SU-DHL-6 (cell line): ENCODE measurements around the gene ATP2B2.

ENCODE experiments used
- H2AFZ ChIP-seq: fragments of 200-600 bp; sonication (generic); 2 replicates; pipeline ENCODE4 v1.6.1; 2014; ENCODE audit warnings: low read depth, mild to moderate bottlenecking, moderate library complexity, mixed read lengths, antibody characterized with exemption, low read length; ENCODE audit not compliant: severe bottlenecking
- H3F3A ChIP-seq: fragments of 200-600 bp; shearing (Covaris generic); 2 replicates; pipeline ENCODE4 v1.6.0; 2016; ENCODE audit warnings: antibody characterized with exemption, mild to moderate bottlenecking; ENCODE audit not compliant: insufficient read depth
- H3K27ac ChIP-seq: fragments of 200-600 bp; sonication (generic); 2 replicates; pipeline ENCODE4 v1.5.1; 2016; ENCODE audit warnings: low read depth, mild to moderate bottlenecking, low read length, moderate library complexity, mixed read lengths
- H3K27me3 ChIP-seq: fragments of 200-600 bp; sonication (generic), shearing (Covaris generic); 2 replicates; pipeline ENCODE4 v1.6.0; 2014; ENCODE audit warnings: mild to moderate bottlenecking, low read length
- H3K36me3 ChIP-seq: fragments of 200-600 bp; sonication (generic); 2 replicates; pipeline ENCODE4 v1.6.1; 2014; ENCODE audit warnings: mild to moderate bottlenecking, low read length, mixed read lengths
- H3K4me2 ChIP-seq: fragments of 300-600, 200-600 bp; shearing (Covaris generic), sonication (generic); 2 replicates; pipeline ENCODE4 v1.6.0; 2014; ENCODE audit warnings: low read length, low read depth, mild to moderate bottlenecking; ENCODE audit not compliant: poor library complexity, severe bottlenecking
- H3K4me3 ChIP-seq: fragments of 200-600 bp; sonication (generic); 2 replicates; pipeline ENCODE4 v1.5.1; 2014; ENCODE audit warnings: antibody characterized with exemption, low read length, mild to moderate bottlenecking, mixed read lengths; ENCODE audit not compliant: insufficient read depth, poor library complexity, severe bottlenecking
- H3K79me2 ChIP-seq: fragments of 200-600 bp; sonication (generic); 2 replicates; pipeline ENCODE4 v1.6.1; 2014; ENCODE audit warnings: mild to moderate bottlenecking, low read length, moderate library complexity; ENCODE audit not compliant: insufficient read depth
- H3K9ac ChIP-seq: fragments of 200-600 bp; sonication (generic); 2 replicates; pipeline ENCODE4 v1.7.0; 2014; ENCODE audit warnings: mild to moderate bottlenecking, low read length
- H3K9me2 ChIP-seq: fragments of 200-600 bp; sonication (generic); replicated peaks from 2 replicates; pipeline ENCODE4 v1.6.1; 2014; ENCODE audit warnings: low read length; ENCODE audit not compliant: insufficient read depth
- H3K9me3 ChIP-seq: fragments of 200-600 bp; sonication (generic); 2 replicates; pipeline ENCODE4 v1.6.1; 2014; ENCODE audit warnings: low read length, mixed read lengths; ENCODE audit not compliant: insufficient read depth
- H4K20me1 ChIP-seq: fragments of 200-600 bp; sonication (generic); 2 replicates; pipeline ENCODE4 v1.6.1; 2014; ENCODE audit warnings: low read depth, mild to moderate bottlenecking, antibody characterized with exemption, low read length, moderate library complexity, mixed read lengths
- CTCF ChIP-seq: fragments of 200-600 bp; sonication (generic); IDR thresholded peaks from one replicate; pipeline ENCODE4 v1.5.1; 2017; ENCODE audit warnings: antibody characterized with exemption, mild to moderate bottlenecking, low read length, moderate library complexity; ENCODE audit not compliant: insufficient read depth, poor library complexity, severe bottlenecking
- EZH2phosphoT487 ChIP-seq: fragments of 200-600 bp; sonication (generic), shearing (Covaris generic); conservative IDR thresholded peaks from 2 replicates; pipeline ENCODE4 v1.6.1; 2018; ENCODE audit warnings: mild to moderate bottlenecking, antibody characterized with exemption, low read length, moderate library complexity, mixed read lengths

The ATP2B2 gene

GRCh38 chr3:10308678-10309077 is 196.7 kb downstream of the ATP2B2 start:
- Histone ChIP-seq H3K9me2 (no peaks in the 10 kb centered on the region), H2AFZ (no peak overlapping the region), H3K4me2 (no peak overlapping the region), H4K20me1 (no peaks in the 10 kb centered on the region), H3K27ac (no peak overlapping the region), H3K27me3 (no peaks in the 10 kb centered on the region), H3K36me3 (peaks cover 14% of the 10 kb centered on the region; the same call in 1 of the 2 replicates), H3K79me2 (no peaks in the 10 kb centered on the region), H3K9me3 (no peaks in the 10 kb centered on the region), H3K4me3 (no peak overlapping the region), H3F3A (no peaks in the 10 kb centered on the region), H3K9ac (no peak overlapping the region)
- TF ChIP-seq EZH2phosphoT487 (no peak), CTCF (no peak)

- TF ChIP-seq CTCF, result no peak
- no peak for TF ChIP-seq EZH2phosphoT487
- H3F3A ChIP-seq, result no peaks in the 10 kb centered on the region
- no peak overlapping the region for H2AFZ ChIP-seq
- H3K9me3 ChIP-seq, result no peaks in the 10 kb centered on the region
- no peaks in the 10 kb centered on the region for H3K9me2 ChIP-seq
- no peak overlapping the region for H3K9ac ChIP-seq
- H4K20me1 ChIP-seq, result no peaks in the 10 kb centered on the region
- H3K4me3 ChIP-seq, result no peak overlapping the region
- no peaks in the 10 kb centered on the region for H3K27me3 ChIP-seq
- H3K4me2 ChIP-seq, result no peak overlapping the region
- H3K27ac ChIP-seq, result no peak overlapping the region
- H3K79me2 ChIP-seq, result no peaks in the 10 kb centered on the region
- H3K36me3 ChIP-seq, result peaks cover 14% of the 10 kb centered on the region; the same call in 1 of the 2 replicates
These were observed 199.2 kb downstream of the ATP2B2 start for GRCh38 chr3:10306156-10306555.

GRCh38 chr3:10305331-10305902 is 200.0 kb downstream of the ATP2B2 start:
- no peaks in the 10 kb centered on the region for H3K79me2 ChIP-seq
- no peak for TF ChIP-seq CTCF
- no peak for TF ChIP-seq EZH2phosphoT487
- H3K9ac ChIP-seq, result no peak overlapping the region
- no peaks in the 10 kb centered on the region for H3K9me3 ChIP-seq
- no peaks in the 10 kb centered on the region for H4K20me1 ChIP-seq
- H3K27me3 ChIP-seq, result no peaks in the 10 kb centered on the region
- no peaks in the 10 kb centered on the region for H3F3A ChIP-seq
- peaks cover 9% of the 10 kb centered on the region; the same call in 1 of the 2 replicates for H3K36me3 ChIP-seq
- no peaks in the 10 kb centered on the region for H3K9me2 ChIP-seq
- H3K4me2 ChIP-seq, result no peak overlapping the region
- H3K4me3 ChIP-seq, result no peak overlapping the region
- H3K27ac ChIP-seq, result no peak overlapping the region
- no peak overlapping the region for H2AFZ ChIP-seq
